Measurements from ENCODE around the gene MCM5.

MCM5 gene

GRCh38 chr22:35404176-35404575 is 4.2 kb downstream of the MCM5 start:
- Mint-ChIP-seq H3K9me3 (no peaks in the 10 kb centered on the region), H3K27ac (no peak overlapping the region), H3K4me3 (peak overlapping the region in 1 of 3 experiments; percentile 21), H3K4me1 (peaks cover 15% of the 10 kb centered on the region), H3K36me3 (ENCODE audit: low read depth) (peaks cover 45% of the 10 kb centered on the region), H3K27me3 (ENCODE audit: low read depth) (no peaks in the 10 kb centered on the region)
- TF ChIP-seq CTCF (IDR thresholded peaks at IDR 0.05; ENCODE audit: unreplicated experiment in 3 of 3) = no peak

GRCh38 chr22:35406443-35406842 is 6.5 kb downstream of the MCM5 start:
- no peak for TF ChIP-seq CTCF (IDR thresholded peaks at IDR 0.05; ENCODE audit: unreplicated experiment in 3 of 3)
- H3K36me3 Mint-ChIP-seq (ENCODE audit: low read depth) = peaks cover 56% of the 10 kb centered on the region
- peaks cover 2% of the 10 kb centered on the region for H3K4me1 Mint-ChIP-seq
- no peaks in the 10 kb centered on the region for H3K27me3 Mint-ChIP-seq (ENCODE audit: low read depth)
- no peak overlapping the region for H3K27ac Mint-ChIP-seq
- H3K4me3 Mint-ChIP-seq = no peak overlapping the region
- H3K9me3 Mint-ChIP-seq = no peaks in the 10 kb centered on the region

- no peak overlapping the region for H3K27ac Mint-ChIP-seq
- H3K27me3 Mint-ChIP-seq (ENCODE audit: low read depth) = no peaks in the 10 kb centered on the region
- no peak for TF ChIP-seq CTCF (IDR thresholded peaks at IDR 0.05; ENCODE audit: unreplicated experiment in 3 of 3)
- H3K4me1 Mint-ChIP-seq = no peaks in the 10 kb centered on the region
- no peak overlapping the region for H3K4me3 Mint-ChIP-seq
- H3K9me3 Mint-ChIP-seq = no peaks in the 10 kb centered on the region
- H3K36me3 Mint-ChIP-seq (ENCODE audit: low read depth) = peaks cover 61% of the 10 kb centered on the region
These were observed 7.4 kb downstream of the MCM5 start for GRCh38 chr22:35407362-35407761.

- H3K27ac Mint-ChIP-seq = no peak overlapping the region
- no peaks in the 10 kb centered on the region for H3K27me3 Mint-ChIP-seq (ENCODE audit: low read depth)
- peaks cover 55% of the 10 kb centered on the region for H3K36me3 Mint-ChIP-seq (ENCODE audit: low read depth)
These were observed 10.1 kb downstream of the MCM5 start for GRCh38 chr22:35409783-35410662.

GRCh38 chr22:35410663-35411034 is 10.7 kb downstream of the MCM5 start:
- Mint-ChIP-seq H3K4me3 (no peak overlapping the region), H3K9me3 (no peaks in the 10 kb centered on the region), H3K4me1 (no peaks in the 10 kb centered on the region), H3K27me3 (ENCODE audit: low read depth) (no peaks in the 10 kb centered on the region), H3K27ac (no peak overlapping the region), H3K36me3 (ENCODE audit: low read depth) (peaks cover 58% of the 10 kb centered on the region)
- no peak for TF ChIP-seq CTCF (IDR thresholded peaks at IDR 0.05; ENCODE audit: unreplicated experiment in 3 of 3)

More at GRCh38 chr22:35409783-35410662, 10.1 kb downstream of the MCM5 start:
- Mint-ChIP-seq H3K4me3 (no peak overlapping the region), H3K4me1 (no peaks in the 10 kb centered on the region), H3K9me3 (no peaks in the 10 kb centered on the region)
- no peak for TF ChIP-seq CTCF (IDR thresholded peaks at IDR 0.05; ENCODE audit: unreplicated experiment in 3 of 3)

GRCh38 chr22:35411102-35411501 is 11.2 kb downstream of the MCM5 start:
- Mint-ChIP-seq H3K27me3 (ENCODE audit: low read depth) (no peaks in the 10 kb centered on the region), H3K4me1 (no peaks in the 10 kb centered on the region), H3K27ac (no peak overlapping the region), H3K36me3 (ENCODE audit: low read depth) (peaks cover 60% of the 10 kb centered on the region), H3K9me3 (no peaks in the 10 kb centered on the region), H3K4me3 (no peak overlapping the region)
- no peak for TF ChIP-seq CTCF (IDR thresholded peaks at IDR 0.05; ENCODE audit: unreplicated experiment in 3 of 3)

Data from nephron (organoid).